Measurements from ENCODE around the gene TFCP2L1. TPM values are rescaled to one million over a fixed set of nuclear protein-coding genes. Genes with fewer than 3 reads are reported as not detected.

Gene TFCP2L1
- total and polyA plus RNA-seq, 4 donors = 0.06 to 1.5 (median 0.36) TPM

DNA sequence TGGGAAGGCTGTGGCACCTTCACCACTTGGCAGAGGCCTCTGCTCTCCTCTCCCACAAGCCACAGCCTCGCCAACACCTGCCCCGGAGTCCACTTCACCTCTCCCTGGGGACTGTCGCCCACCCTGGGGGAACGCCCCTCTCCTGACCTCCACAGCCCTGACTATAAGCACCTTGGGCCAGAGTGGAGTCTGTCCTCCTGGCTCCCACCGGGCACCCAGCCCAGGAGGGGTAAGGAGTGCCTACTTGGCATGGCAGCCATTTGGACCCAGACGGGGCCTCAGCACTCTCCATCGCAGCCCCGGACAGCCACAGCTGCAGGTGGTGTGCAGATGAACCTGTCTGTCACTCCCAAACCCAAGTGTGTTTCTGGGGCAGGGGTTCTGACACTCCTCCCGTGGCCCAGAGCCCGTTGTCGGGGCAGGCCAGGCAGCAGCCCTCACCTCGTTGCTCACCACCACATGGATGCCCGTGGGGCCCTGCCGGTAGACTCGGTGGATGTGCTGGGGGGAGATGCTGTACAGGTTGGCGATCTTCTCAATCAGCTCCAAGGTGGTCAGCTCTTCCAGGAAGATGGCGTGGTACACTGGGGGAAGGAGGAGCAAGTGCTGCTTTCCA lies 53.5 kb downstream of the TFCP2L1 start:
- no peak for DNase-seq (ENCODE audit: low spot score)
- H3K4me3 ChIP-seq (ENCODE audit: low read depth in 1 of 3, low read length in 3 of 3) = no peak overlapping the region
- H3K4me1 ChIP-seq (ENCODE audit: control insufficient read depth in 4 of 4, insufficient read depth in 4 of 4, low read length in 3 of 4) = peaks cover 0 to 6% (median 3%) of the 10 kb centered on the region in 4 donors
- no peak overlapping the region for H3K27ac ChIP-seq (ENCODE audit: low read depth in 1 of 2, low read length in 2 of 2)
- 91% methylated on average over 17 of the region's 17 CpGs for WGBS
- no peaks in the 10 kb centered on the region for H3K9me3 ChIP-seq (ENCODE audit: control insufficient read depth in 4 of 4, low read length in 3 of 4)
- TF ChIP-seq YY1 (IDR thresholded peaks at IDR 0.05) = no peak
- no peak for TF ChIP-seq MAX (IDR thresholded peaks at IDR 0.05)
- no peak for TF ChIP-seq TAF1 (conservative IDR thresholded peaks at IDR 0.05)
- TF ChIP-seq RAD21 (IDR thresholded peaks at IDR 0.05) = no peak
- TF ChIP-seq, protein P1, sequence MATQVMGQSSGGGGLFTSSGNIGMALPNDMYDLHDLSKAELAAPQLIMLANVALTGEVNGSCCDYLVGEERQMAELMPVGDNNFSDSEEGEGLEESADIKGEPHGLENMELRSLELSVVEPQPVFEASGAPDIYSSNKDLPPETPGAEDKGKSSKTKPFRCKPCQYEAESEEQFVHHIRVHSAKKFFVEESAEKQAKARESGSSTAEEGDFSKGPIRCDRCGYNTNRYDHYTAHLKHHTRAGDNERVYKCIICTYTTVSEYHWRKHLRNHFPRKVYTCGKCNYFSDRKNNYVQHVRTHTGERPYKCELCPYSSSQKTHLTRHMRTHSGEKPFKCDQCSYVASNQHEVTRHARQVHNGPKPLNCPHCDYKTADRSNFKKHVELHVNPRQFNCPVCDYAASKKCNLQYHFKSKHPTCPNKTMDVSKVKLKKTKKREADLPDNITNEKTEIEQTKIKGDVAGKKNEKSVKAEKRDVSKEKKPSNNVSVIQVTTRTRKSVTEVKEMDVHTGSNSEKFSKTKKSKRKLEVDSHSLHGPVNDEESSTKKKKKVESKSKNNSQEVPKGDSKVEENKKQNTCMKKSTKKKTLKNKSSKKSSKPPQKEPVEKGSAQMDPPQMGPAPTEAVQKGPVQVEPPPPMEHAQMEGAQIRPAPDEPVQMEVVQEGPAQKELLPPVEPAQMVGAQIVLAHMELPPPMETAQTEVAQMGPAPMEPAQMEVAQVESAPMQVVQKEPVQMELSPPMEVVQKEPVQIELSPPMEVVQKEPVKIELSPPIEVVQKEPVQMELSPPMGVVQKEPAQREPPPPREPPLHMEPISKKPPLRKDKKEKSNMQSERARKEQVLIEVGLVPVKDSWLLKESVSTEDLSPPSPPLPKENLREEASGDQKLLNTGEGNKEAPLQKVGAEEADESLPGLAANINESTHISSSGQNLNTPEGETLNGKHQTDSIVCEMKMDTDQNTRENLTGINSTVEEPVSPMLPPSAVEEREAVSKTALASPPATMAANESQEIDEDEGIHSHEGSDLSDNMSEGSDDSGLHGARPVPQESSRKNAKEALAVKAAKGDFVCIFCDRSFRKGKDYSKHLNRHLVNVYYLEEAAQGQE (IDR thresholded peaks at IDR 0.05) = no peak
- TF ChIP-seq FOXA2 (IDR thresholded peaks at IDR 0.05) = no peak
- no peak for TF ChIP-seq HNF4G (IDR thresholded peaks at IDR 0.05)
- H3K27me3 ChIP-seq (ENCODE audit: control insufficient read depth in 4 of 4, insufficient read depth in 4 of 4, low read length in 3 of 4) = no peaks in the 10 kb centered on the region
- H3K36me3 ChIP-seq (ENCODE audit: control insufficient read depth in 4 of 4, insufficient read depth in 3 of 4, low read depth in 1 of 4, low read length in 3 of 4) = no peaks in the 10 kb centered on the region
- H3K9ac ChIP-seq (ENCODE audit: low read depth in 1 of 2, low read length in 2 of 2) = no peak overlapping the region

GRCh38 chr2:121228521-121228920 lies 56.5 kb downstream of the TFCP2L1 start:
- H3K9me3 ChIP-seq (ENCODE audit: control insufficient read depth in 4 of 4, low read length in 3 of 4) = no peaks in the 10 kb centered on the region
- H3K4me3 ChIP-seq (ENCODE audit: low read depth in 1 of 3, low read length in 3 of 3) = no peak overlapping the region
- no peak overlapping the region for H3K27ac ChIP-seq (ENCODE audit: low read depth in 1 of 2, low read length in 2 of 2)
- no peaks in the 10 kb centered on the region for H3K36me3 ChIP-seq (ENCODE audit: control insufficient read depth in 4 of 4, insufficient read depth in 3 of 4, low read depth in 1 of 4, low read length in 3 of 4)
- no peak for DNase-seq (ENCODE audit: low spot score)
- H3K9ac ChIP-seq (ENCODE audit: low read depth in 1 of 2, low read length in 2 of 2) = no peak overlapping the region
- TF ChIP-seq RXRA (IDR thresholded peaks at IDR 0.05) = no peak
- no peak for TF ChIP-seq FOXA1 (IDR thresholded peaks at IDR 0.05)
- no peak for TF ChIP-seq CTCF (IDR thresholded peaks at IDR 0.05; ENCODE audit: low read depth, low read length, missing input control)
- TF ChIP-seq, protein P1 (IDR thresholded peaks at IDR 0.05) = no peak
- TF ChIP-seq HNF4A (conservative IDR thresholded peaks at IDR 0.05) = no peak
- TF ChIP-seq GABPA (IDR thresholded peaks at IDR 0.05 in 1 of 2, conservative IDR thresholded peaks at IDR 0.05 in 1 of 2) = no peak
- no peak for TF ChIP-seq RAD21 (IDR thresholded peaks at IDR 0.05)
- TF ChIP-seq, protein P2, sequence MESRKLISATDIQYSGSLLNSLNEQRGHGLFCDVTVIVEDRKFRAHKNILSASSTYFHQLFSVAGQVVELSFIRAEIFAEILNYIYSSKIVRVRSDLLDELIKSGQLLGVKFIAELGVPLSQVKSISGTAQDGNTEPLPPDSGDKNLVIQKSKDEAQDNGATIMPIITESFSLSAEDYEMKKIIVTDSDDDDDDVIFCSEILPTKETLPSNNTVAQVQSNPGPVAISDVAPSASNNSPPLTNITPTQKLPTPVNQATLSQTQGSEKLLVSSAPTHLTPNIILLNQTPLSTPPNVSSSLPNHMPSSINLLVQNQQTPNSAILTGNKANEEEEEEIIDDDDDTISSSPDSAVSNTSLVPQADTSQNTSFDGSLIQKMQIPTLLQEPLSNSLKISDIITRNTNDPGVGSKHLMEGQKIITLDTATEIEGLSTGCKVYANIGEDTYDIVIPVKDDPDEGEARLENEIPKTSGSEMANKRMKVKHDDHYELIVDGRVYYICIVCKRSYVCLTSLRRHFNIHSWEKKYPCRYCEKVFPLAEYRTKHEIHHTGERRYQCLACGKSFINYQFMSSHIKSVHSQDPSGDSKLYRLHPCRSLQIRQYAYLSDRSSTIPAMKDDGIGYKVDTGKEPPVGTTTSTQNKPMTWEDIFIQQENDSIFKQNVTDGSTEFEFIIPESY (IDR thresholded peaks at IDR 0.05) = no peak
- no peak for TF ChIP-seq NR2F2 (IDR thresholded peaks at IDR 0.05)
- no peak for TF ChIP-seq TAF1 (conservative IDR thresholded peaks at IDR 0.05)
- no peak for TF ChIP-seq YY1 (IDR thresholded peaks at IDR 0.05)
- TF ChIP-seq SP1 (IDR thresholded peaks at IDR 0.05) = no peak
- TF ChIP-seq EGR1 (IDR thresholded peaks at IDR 0.05; ENCODE audit: low read depth in 2 of 2) = no peak
- TF ChIP-seq FOXA2 (IDR thresholded peaks at IDR 0.05) = no peak
- TF ChIP-seq MAX (IDR thresholded peaks at IDR 0.05) = no peak
- TF ChIP-seq JUND (IDR thresholded peaks at IDR 0.05) = no peak
- TF ChIP-seq, protein P3, sequence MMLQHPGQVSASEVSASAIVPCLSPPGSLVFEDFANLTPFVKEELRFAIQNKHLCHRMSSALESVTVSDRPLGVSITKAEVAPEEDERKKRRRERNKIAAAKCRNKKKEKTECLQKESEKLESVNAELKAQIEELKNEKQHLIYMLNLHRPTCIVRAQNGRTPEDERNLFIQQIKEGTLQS (IDR thresholded peaks at IDR 0.05) = no peak
- TF ChIP-seq HNF4G (IDR thresholded peaks at IDR 0.05) = no peak
- no peaks in the 10 kb centered on the region for H3K27me3 ChIP-seq (ENCODE audit: control insufficient read depth in 4 of 4, insufficient read depth in 4 of 4, low read length in 3 of 4)
- H3K4me1 ChIP-seq (ENCODE audit: control insufficient read depth in 4 of 4, insufficient read depth in 4 of 4, low read length in 3 of 4) = peaks cover 0 to 6% (median 3%) of the 10 kb centered on the region in 4 donors
- WGBS = 71% methylated on average over 6 of the region's 6 CpGs

All from liver (tissue), 9 donors.